AG20443 (cell line): ENCODE data around the gene FAM20C.

Experiments used
- DNase-seq: peaks from one replicate; pipeline ENCODE4 v3.0.0; 2012; ENCODE audit warnings: low spot score, mixed read lengths

Gene FAM20C

GRCh38 chr7:191981-192649, at the start of gene FAM20C:
Gene FAM20C (plus strand): TSS chr7:192571. CDS start chr7:193200, 629 bp downstream.
- DNase-seq = peak; percentile 97

DNA sequence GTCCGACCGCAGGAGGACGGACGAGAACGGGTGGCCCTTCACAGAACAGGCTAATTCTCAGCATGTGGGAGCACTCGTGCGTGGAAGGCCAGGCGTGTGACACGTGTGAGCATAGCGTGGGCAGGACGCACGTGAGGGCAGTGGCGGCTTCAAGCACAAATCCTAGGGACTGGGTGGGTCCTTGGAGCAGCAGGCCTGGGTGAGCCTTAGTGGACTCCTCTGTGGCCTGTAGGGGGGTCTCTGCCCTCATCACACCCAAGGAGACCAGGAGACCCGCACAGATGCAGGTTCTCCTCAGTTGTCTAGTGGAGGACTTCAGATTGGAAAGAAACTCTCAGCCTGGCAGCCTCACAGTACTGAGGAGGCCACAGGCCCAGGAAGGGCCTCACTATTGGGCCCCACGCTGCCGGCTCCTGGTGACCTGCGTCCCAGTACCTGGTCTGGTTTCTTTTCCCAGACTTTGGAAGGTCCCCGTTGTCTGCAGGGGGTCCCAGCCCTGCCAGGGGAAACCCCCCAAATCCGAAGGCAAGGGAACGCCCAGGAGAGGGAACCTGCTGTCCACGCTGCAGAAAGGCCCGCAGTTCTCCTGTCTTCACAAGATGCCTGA, 49.1 kb upstream of the FAM20C start:
- DNase-seq = no peak

GRCh38 chr7:143811-144453, 48.4 kb upstream of the FAM20C start:
- DNase-seq = no peak

GRCh38 chr7:144454-144826, 47.9 kb upstream of the FAM20C start:
- DNase-seq = no peak

DNA sequence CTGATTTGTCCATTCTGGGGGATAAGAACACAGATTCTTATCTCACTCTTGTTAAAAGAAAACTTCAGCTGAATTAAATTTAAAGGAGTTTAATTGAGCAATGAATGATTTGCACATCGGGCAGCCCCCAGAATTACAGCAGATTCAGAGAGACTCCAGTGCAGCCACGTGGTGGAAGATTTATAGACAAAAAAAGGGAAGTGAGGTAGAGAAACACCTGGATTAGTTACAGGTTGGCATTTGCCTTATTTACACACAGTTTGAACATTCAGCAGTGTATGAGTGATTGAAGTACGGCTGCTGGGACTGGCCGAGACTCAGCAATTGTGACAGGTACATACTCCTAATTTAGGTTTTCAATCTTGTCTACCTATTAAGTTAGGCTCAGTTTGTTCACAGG, 46.5 kb upstream of the FAM20C start:
- no peak for DNase-seq

- no peak for DNase-seq
Observed at GRCh38 chr7:148543-148931, 43.8 kb upstream of the FAM20C start.

DNA sequence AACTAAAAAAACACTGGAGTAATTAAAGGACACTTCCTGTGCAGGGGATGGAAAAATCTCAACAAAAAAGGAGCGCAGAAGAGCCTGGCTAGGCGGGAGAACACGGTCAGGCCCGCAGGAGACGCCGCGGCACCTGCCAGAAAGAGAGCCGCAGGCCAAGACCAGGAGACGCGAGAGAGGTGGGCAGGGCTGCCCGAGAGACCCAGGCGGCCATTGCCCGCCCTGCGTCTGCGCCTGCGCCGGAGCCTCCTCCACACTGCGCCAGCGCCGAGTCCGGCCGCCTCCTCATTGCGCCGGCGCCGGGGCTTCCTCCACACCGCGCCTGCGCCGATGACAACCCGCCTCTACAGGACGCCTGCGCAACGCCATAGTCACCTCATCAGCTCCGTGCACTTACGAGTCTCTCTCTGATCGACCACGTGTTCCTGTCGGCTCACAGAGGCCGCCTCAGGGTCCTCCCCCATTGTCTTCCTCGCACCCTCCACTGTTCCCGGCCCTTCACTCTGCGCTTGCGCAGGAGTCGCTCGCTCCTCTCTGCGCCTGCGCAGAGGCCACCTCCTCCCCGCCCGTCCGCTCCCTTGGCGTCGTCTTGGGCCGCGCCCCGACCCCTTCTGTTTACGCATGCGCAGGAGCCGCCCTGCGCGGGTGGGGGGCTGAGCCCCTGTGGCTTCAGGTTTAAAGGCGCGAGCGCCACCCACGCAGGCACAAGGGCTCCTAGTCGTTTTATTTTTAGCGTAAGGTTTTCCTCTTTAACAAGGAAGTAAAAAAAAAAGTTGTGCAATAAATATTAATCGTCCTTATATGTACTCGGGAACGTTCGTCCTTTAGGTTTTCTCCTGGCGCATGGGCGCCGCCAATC, 43.2 kb upstream of the FAM20C start:
- peak; percentile 100 for DNase-seq

GRCh38 chr7:149791-150636, 42.4 kb upstream of the FAM20C start:
- DNase-seq = no peak

- DNase-seq = no peak
Observed at GRCh38 chr7:150811-151221, 41.6 kb upstream of the FAM20C start.

DNA sequence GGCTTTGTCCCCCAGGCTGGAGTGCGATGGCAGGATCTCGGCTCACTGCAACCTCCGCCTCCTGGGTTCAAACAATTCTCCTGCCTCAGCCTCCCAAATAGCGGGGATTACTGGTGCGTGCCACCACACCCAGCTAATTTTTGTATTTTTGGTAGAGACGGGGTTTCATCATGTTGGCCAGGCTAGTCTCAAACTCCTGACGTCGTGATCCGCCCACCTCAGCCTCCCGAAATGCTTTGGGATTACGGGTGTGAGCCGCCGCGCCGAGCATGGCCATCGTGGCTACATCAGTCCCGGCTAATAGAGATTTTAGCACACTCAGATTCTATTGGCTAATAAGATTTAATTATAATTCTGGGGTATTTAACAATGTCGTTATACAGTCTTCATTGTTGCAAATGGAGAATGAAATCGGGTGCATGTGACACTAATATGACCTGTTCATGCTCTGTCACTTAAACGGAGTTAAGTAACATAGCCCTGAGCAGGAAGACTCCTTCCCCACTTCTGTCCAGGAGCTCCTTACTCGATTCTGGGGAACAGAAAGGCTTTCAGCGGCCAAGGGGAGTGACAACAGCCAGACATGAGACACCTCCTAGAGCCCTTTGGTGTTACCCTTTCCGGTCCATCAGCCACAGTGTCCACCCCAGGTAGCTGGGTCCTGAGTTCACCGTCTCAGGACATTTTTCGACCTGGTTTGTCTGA, 40.9 kb upstream of the FAM20C start:
- no peak for DNase-seq

DNA sequence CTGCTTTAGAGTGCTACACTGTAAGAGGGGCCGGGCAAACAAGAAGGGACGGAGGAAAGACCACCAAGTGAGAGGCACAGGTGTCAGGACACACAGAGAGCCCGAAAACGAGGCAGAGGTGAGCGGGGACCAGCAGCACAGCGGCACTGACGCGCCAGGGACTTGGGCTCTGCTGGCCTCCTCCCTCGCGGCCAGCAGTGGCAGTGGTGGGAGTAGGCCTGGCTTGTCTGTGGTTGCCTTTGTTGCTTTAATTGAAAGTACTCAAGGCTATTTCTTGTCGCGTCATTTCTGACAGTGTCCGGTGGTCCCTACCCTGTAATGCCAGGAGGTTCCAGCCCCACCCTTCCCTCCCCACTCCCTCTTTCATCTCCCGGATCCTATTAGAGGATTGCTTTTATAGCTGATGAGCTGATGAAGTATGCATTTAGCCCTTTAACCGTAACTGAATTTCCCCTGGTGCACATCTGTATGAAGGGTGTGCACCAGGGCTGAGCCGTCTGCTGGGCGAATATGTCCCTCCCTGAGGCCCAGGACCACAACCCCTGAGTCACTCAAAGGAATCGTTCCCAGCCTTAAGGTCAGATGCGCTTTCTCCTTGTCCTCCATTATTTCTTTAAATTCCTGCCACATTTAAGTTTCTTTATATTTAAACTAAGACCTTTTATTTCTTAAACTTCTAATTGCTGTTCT, 39.5 kb upstream of the FAM20C start:
- no peak for DNase-seq

DNA sequence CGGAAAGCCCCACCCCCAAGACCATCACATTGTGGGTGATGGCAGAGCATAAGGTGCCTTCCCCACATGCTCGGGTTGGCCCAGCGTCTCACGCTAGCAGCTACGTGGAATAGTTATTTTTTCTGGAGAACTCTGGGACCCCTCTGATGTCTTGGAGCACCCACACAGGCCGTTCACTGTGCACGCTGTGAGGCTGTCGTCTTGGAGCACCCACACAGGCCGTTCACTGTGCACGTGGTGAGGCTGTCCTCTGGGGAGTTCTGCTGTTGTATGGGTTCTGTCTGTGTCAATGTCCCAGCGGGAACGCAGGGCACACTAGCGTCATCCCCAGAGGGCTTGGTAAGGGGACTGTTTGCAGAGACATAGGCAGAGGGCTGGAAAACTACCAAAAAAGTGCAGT, 38.8 kb upstream of the FAM20C start:
- no peak for DNase-seq

DNA sequence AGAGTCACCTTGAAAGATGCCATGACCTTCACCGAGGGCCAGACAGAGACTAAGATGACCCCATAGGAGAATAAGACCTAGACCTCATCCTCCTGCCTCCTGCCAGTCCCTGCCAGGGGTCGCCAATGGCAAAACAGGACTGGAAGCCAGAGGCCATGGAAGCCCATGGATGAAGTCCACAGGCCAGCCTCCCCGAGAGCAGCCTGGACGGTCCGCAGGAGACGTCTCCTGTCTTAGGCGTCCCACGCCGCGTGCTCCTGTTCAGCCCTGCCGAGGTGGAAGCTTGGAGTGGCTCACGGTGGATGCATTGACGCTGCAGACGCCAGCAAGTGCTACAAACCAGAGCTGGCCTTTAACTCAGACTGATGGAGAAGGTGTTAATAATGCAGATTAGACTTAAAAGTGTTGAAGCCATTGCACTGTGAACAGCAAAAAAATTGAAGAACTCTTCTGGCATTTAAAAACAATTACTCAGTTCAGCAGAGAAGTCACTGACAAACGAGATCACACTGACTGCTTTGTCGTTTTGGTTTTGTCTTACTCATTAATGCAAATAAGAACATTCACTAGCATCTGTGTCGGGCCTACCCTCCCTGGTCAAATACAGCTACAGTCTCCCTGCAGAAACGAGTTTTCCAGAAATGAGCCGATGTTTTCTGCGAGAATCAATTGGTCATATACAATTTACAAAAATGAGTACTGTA, 38.1 kb upstream of the FAM20C start:
- no peak for DNase-seq

DNA sequence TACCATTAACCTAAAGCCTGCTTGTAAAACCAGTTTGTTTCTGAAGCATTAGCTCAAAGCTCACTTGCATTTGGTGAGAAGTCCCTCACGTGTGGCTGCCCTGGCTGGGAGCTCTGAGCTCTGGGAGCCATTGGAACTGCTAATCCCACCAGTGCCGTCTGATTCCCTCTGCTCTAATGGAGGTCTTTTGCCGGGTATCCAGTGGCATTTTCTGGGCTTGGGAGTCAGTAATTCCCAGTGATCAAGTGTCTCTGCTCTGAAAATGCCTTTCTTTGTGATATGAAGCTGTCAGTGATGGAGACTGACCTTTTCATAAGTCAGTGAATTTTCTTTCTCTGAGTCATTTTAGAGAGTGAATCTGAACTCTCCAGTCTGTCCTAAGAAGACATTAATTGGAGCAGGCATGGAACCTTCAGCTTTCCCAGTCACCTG, 36.9 kb upstream of the FAM20C start:
- DNase-seq = no peak

DNA sequence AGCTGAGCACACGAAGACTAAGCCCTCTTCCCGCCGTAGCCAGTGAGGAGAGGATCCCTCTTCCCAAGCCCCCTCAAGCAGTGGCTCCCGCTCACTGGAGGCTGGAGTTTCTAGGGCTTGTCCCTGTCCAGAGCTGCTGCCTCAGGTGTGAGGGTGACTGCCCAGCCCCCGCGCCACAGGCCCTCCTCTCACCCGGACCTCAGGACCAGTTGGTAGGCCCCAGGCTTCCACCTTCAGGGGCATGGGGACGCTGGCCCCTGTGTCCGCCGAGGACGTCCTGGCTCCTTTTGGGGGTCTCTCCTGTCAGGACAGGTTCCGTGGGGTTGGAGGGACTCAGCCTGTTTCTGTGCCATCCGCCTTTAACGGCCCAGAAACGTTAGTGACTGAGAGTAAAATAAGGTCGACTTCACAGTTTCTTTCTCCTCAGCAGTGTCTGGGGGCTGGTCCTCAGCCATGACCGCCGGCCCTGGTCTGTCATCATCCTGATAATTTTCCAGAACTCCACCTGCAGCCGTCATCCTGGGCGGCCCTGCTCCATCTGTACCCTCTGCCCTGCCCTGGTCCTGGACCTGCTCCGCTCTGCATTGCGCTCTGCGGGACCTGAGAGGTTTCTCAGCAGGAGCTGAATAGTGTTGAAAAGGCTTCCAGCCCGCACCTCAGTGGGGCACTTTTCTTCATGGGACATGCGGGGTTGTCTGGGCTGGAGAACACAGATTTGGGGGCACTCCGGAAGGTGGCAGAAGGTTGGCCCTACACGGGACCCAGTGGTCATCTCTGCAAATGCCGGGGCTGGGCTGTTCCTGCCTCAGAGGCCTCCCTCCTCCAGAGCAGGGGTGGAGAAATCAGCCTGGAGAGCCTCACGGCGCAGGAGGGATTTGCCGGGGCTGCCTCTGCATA, 36.0 kb upstream of the FAM20C start:
- no peak for DNase-seq

DNA sequence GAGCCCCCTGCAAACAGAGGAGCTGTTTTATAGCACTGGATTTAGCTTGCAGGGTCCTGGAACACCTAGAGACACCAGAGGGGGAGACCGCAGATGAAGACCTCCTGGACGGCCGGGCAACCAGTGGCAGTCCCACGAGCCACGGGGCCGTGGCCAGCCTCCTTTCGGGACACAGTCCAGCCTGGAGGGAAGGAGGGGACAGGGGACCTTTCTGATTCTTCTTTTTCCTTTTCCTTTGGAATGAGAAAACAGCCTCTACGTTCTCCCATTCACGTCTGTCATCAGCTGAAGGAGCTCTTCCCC, 35.4 kb upstream of the FAM20C start:
- DNase-seq = no peak

DNA sequence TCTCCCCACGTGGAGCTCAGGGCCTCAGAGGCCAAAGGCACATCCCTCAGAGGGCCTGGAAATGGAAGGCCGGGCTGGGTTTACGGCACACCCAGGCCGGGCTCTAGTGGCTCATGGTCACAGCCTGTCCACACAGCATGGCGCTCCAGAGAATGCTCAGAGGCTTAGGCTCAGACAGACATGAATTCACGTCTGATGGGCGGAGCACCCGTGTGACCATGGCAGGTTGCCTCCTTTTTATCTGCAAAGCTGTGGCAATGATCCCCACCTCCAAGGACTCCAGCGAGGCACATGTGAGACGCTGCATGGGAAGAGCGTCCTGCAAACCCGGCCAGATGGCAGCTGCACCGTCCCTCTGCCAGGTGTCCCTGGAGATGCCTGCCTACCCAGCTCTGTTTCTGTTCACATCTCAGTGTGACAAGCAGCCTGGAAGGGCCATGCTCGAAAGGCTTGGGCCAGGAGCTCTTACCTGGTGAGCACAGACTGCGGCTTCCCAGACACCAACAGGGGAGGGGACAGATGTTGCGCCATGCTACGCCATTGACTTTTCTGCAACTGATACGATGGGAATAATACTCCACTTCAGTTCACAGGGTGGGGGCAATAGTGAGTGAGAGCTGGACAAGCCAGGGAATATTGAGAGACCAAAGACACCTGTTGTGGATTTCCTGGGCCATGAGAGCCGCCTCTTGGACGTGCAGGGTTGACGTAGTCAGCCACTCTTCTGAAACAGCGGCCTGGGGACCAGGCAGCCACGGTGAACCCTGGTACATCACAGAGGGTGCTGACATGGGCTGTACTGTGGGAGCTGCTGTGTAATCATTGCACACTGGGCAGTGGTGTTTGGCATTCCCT, 34.4 kb upstream of the FAM20C start:
- no peak for DNase-seq

GRCh38 chr7:158771-159170, 33.6 kb upstream of the FAM20C start:
- DNase-seq = no peak
